NT2/D1 (cell line): Measurements from ENCODE around the gene POU2F3.

Experiments used
- DNase-seq: peaks from one replicate; pipeline ENCODE4 v3.0.0-alpha.2; 2011; ENCODE audit warnings: low read depth, low spot score
- H3K27me3 ChIP-seq: 2 replicates; pipeline ENCODE4 v1.6.0; 2011; ENCODE audit warnings: mild to moderate bottlenecking; ENCODE audit not compliant: insufficient read length, insufficient read depth
- H3K36me3 ChIP-seq: 2 replicates; pipeline ENCODE4 v1.6.1; 2011; ENCODE audit warnings: mild to moderate bottlenecking, low read length, mixed read lengths; ENCODE audit not compliant: insufficient read depth, insufficient read length
- H3K4me1 ChIP-seq: 2 replicates; pipeline ENCODE4 v1.5.1; 2011; ENCODE audit not compliant: insufficient read depth, insufficient read length
- H3K4me3 ChIP-seq: 2 replicates; pipeline ENCODE4 v1.5.1; 2011; ENCODE audit warnings: low read depth; ENCODE audit not compliant: insufficient read length
- H3K9ac ChIP-seq: 2 replicates; pipeline ENCODE4 v1.6.0; 2011; ENCODE audit warnings: low read depth; ENCODE audit not compliant: insufficient read length
- H3K9me3 ChIP-seq: 2 replicates; pipeline ENCODE4 v1.5.1; 2011; ENCODE audit warnings: mild to moderate bottlenecking, low read length; ENCODE audit not compliant: insufficient read depth
- SUZ12 ChIP-seq: IDR thresholded peaks from 2 replicates; pipeline ENCODE4 v1.6.1; 2011; ENCODE audit not compliant: insufficient read length, insufficient read depth; ENCODE audit errors: extremely low read depth
- YY1 ChIP-seq: IDR thresholded peaks from 2 replicates; pipeline ENCODE4 v1.6.1; 2011; ENCODE audit not compliant: insufficient read length, insufficient read depth
- ZNF274 ChIP-seq: IDR thresholded peaks from 2 replicates; pipeline ENCODE4 v1.6.1; 2011; ENCODE audit warnings: mild to moderate bottlenecking, low read depth, low read length

Gene POU2F3

GRCh38 chr11:120255519-120255866 lies 15.6 kb downstream of the POU2F3 start:
- H3K9ac ChIP-seq = peak overlapping the region; percentile 58
- no peaks in the 10 kb centered on the region for H3K9me3 ChIP-seq
- H3K4me3 ChIP-seq = peak overlapping the region; percentile 25
- H3K27me3 ChIP-seq = no peaks in the 10 kb centered on the region
- H3K4me1 ChIP-seq = peaks cover 2% of the 10 kb centered on the region
- TF ChIP-seq ZNF274 (no peak), SUZ12 (no peak), YY1 (no peak)
- DNase-seq = peak; percentile 92
- no peaks in the 10 kb centered on the region for H3K36me3 ChIP-seq

DNA sequence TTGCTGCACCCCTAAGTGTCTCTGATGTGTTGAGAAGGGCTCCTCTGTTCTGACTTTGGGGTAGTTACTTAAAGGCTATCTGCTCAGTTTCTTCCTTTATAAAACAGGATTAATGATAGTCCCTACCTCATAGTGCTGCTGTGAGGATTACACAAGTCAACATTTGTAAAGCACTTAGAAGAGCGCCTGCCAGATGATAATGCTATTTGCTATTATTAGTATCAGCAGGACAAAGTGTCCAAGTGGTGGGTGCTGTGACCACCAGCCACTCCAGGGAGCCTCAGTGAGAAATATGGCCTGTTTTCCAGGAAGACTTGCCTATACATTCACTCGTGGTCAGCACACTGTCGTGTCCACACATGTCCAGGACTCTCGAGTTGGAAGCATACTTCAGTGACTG lies 16.2 kb downstream of the POU2F3 start:
- no peaks in the 10 kb centered on the region for H3K27me3 ChIP-seq
- no peaks in the 10 kb centered on the region for H3K36me3 ChIP-seq
- TF ChIP-seq SUZ12 = no peak
- TF ChIP-seq YY1 = no peak
- no peak for TF ChIP-seq ZNF274
- H3K9ac ChIP-seq = peak overlapping the region; percentile 58
- no peak for DNase-seq
- H3K9me3 ChIP-seq = no peaks in the 10 kb centered on the region
- H3K4me1 ChIP-seq = peaks cover 2% of the 10 kb centered on the region
- no peak overlapping the region for H3K4me3 ChIP-seq

DNA sequence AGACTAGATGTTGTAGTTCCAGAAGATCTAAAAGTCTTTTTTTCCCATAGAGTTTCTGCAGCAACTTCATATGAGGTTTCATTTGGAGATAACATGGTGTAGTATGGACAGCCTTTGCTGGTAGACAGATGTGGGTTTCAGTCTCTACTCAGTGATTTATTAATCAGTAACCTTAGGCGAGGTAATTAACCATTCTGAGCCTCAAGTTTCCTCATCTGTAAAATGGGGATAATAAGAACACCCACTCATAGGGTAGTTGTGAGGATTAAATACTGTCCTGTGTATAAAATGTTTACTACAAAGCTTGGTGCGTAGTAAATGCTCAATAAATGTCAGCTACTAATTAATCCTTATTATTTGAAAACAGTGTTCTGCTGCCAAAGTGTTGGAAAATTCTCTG lies 16.8 kb downstream of the POU2F3 start:
- Histone ChIP-seq H3K4me1 (peaks cover 2% of the 10 kb centered on the region), H3K9ac (no peak overlapping the region), H3K4me3 (no peak overlapping the region), H3K36me3 (no peaks in the 10 kb centered on the region), H3K9me3 (no peaks in the 10 kb centered on the region), H3K27me3 (no peaks in the 10 kb centered on the region)
- no peak for DNase-seq
- no peak for TF ChIP-seq YY1
- no peak for TF ChIP-seq SUZ12
- TF ChIP-seq ZNF274 = no peak

- Histone ChIP-seq H3K4me3 (no peak overlapping the region), H3K36me3 (no peaks in the 10 kb centered on the region), H3K9ac (no peak overlapping the region), H3K9me3 (no peaks in the 10 kb centered on the region), H3K27me3 (no peaks in the 10 kb centered on the region), H3K4me1 (peaks cover 2% of the 10 kb centered on the region)
- no peak for DNase-seq
- TF ChIP-seq YY1 (no peak), SUZ12 (no peak), ZNF274 (no peak)
Observed at GRCh38 chr11:120257346-120257745, 17.4 kb downstream of the POU2F3 start.

- Histone ChIP-seq H3K9me3 (no peaks in the 10 kb centered on the region), H3K4me3 (no peak overlapping the region), H3K27me3 (no peaks in the 10 kb centered on the region), H3K4me1 (peaks cover 2% of the 10 kb centered on the region), H3K36me3 (no peaks in the 10 kb centered on the region), H3K9ac (no peak overlapping the region)
- DNase-seq = no peak
- TF ChIP-seq ZNF274 (no peak), SUZ12 (no peak), YY1 (no peak)
Observed at GRCh38 chr11:120258661-120259060, 18.7 kb downstream of the POU2F3 start.

GRCh38 chr11:120259241-120259640 lies 19.3 kb downstream of the POU2F3 start:
- TF ChIP-seq ZNF274 = no peak
- Histone ChIP-seq H3K36me3 (no peaks in the 10 kb centered on the region), H3K27me3 (no peaks in the 10 kb centered on the region), H3K4me3 (no peak overlapping the region), H3K9me3 (no peaks in the 10 kb centered on the region), H3K9ac (no peak overlapping the region), H3K4me1 (peaks cover 2% of the 10 kb centered on the region)
- DNase-seq = no peak

DNA sequence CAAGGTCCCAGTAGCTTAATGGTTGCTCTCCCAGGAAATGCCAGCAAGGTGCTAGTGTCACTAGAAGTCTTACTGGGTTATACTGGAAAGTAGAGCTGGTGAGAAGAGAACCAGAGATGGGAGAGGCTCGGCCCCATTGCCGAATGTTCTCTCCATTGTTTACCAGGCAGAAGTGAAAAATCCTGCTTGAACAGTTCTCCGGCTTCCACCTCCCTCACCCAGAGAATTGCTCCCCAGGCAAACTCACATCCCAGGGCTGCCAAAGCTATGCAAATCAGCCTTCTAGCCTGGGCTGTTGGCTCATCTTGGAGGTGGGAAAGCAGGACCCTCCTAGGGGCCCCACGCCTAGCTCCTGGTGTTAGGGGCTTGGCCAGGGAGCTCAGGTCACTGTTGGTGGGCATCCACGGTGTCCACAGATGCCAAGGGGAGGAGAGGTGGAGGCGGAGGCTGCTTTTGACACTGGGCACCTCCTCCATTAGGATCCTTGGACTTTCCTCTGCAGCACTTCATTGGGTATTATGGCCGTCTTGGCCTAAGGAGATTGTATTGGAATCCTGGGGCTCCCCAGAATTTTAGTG lies 20.1 kb downstream of the POU2F3 start:
- Histone ChIP-seq H3K4me1 (peaks cover 2% of the 10 kb centered on the region), H3K9me3 (no peaks in the 10 kb centered on the region), H3K9ac (no peak overlapping the region), H3K27me3 (no peaks in the 10 kb centered on the region), H3K4me3 (no peak overlapping the region), H3K36me3 (no peaks in the 10 kb centered on the region)
- no peak for TF ChIP-seq SUZ12
- TF ChIP-seq ZNF274 = no peak
- no peak for TF ChIP-seq YY1
- no peak for DNase-seq

DNA sequence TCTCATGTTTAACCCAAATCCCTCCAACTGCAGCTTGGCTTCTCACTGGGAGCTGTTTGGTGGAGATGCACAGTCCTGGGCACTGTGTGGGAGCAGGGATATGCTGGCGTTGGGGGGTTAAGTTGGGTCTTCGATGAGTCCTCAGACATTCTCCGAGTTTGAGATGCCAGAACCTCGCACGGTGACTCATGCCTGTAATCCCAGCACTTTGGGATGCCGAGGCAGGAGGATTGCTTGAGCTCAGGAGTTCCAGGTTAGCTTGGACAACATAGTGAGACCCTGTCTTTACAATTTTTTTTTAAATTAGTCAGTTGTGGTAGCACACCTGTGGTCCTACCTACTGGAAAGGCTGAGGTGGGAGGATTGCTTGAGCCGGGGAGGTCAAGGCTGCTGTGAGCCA lies 20.7 kb downstream of the POU2F3 start:
- TF ChIP-seq ZNF274 = no peak
- TF ChIP-seq SUZ12 = no peak
- TF ChIP-seq YY1 = no peak
- H3K4me3 ChIP-seq = no peak overlapping the region
- H3K27me3 ChIP-seq = no peaks in the 10 kb centered on the region
- H3K36me3 ChIP-seq = no peaks in the 10 kb centered on the region
- no peak overlapping the region for H3K9ac ChIP-seq
- no peaks in the 10 kb centered on the region for H3K9me3 ChIP-seq
- H3K4me1 ChIP-seq = peaks cover 2% of the 10 kb centered on the region
- DNase-seq = no peak
